Subcutaneous abdominal adipose tissue (tissue), 5 donors: ENCODE results near the gene HRCT1.
A peak's percentile ranks its signal among the peaks of the same experiment; 100 is the strongest.

ENCODE experiments used
- H3K27ac ChIP-seq: one replicate; pipeline ENCODE4 v1.7.0; 2013; ENCODE audit warnings: low read depth, mild to moderate bottlenecking, inconsistent platforms, low read length, moderate library complexity
- H3K27me3 ChIP-seq, 5 donors: one replicate each; pipeline ENCODE4 v1.7.0; 2013; ENCODE audit warnings: low read length in 5 of 5, inconsistent platforms in 1 of 5; ENCODE audit not compliant: control insufficient read depth in 5 of 5, insufficient read depth in 4 of 5
- H3K36me3 ChIP-seq, 5 donors: one replicate each; pipeline ENCODE4 v1.7.0; 2013; ENCODE audit warnings: low read length in 5 of 5; ENCODE audit not compliant: control insufficient read depth in 5 of 5, insufficient read depth in 5 of 5
- H3K4me1 ChIP-seq, 5 donors: one replicate each; pipeline ENCODE4 v1.7.0; 2013; ENCODE audit warnings: low read length in 5 of 5, mild to moderate bottlenecking in 3 of 5, moderate library complexity in 1 of 5; ENCODE audit not compliant: control insufficient read depth in 5 of 5, insufficient read depth in 5 of 5
- H3K4me3 ChIP-seq, 5 donors: one replicate each; pipeline ENCODE4 v1.7.0; 2013; ENCODE audit warnings: low read length in 5 of 5, low read depth in 1 of 5
- H3K9ac ChIP-seq, 5 donors: one replicate each; pipeline ENCODE4 v1.7.0; 2013; ENCODE audit warnings: low read length in 5 of 5, mild to moderate bottlenecking in 4 of 5, moderate library complexity in 3 of 5
- H3K9me3 ChIP-seq, 5 donors: one replicate each; pipeline ENCODE4 v1.7.0; 2013; ENCODE audit warnings: low read length in 5 of 5; ENCODE audit not compliant: control insufficient read depth in 5 of 5
- donor health status: healthy.
- donor health status: healthy.
- donor health status: healthy.
- donor health status: healthy.
- donor health status: healthy.

Gene HRCT1

DNA sequence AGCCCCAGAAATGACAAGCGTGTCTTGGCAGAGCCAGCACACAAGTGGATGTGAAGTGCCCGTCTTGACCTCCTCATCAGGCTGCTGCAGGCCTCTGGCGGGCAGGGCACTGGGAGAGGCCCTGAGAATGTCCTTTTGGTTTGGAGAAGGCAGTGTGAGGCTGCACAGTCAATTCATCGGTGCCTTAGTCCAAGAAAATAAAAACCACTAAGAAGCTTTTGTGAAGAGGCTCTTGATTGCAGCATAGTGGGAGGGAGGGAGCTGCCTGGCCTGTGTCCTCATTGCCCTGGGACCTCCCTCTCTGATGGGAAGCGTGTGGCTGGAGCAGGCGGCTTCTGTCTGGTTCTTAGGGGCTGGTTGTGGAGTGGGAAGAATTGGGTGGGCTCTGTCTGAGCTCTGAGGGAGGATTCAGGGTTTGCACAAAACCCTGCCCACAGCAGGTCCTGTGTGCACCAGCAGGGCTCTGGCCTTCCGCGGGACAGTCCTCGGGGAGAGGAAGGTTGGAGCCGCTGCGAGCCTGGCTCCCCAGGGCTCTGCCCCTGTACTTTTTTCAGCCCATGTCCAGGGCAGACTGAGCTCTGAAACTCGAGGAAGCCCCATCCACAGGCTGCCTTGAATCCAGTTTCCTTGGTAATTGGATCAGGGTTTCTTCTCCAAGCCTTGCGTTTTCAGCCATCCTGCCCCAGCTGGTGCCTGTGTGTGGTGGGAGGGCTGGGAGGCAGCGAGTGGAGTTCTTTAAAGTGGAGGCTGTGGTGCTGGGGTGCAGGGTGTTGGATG, 1.1 kb downstream of the HRCT1 start:
- H3K9me3 ChIP-seq = no peaks in the 10 kb centered on the region
- peak overlapping the region; percentile 99 for H3K27ac ChIP-seq
- peak overlapping the region; percentile 73 to 95 (median 77) for H3K9ac ChIP-seq
- peaks cover 0 to 3% (median 0%) of the 10 kb centered on the region in 5 donors for H3K27me3 ChIP-seq
- H3K4me1 ChIP-seq = peaks cover 41 to 89% (median 83%) of the 10 kb centered on the region in 5 donors
- peak overlapping the region; percentile 59 to 77 (median 70) for H3K4me3 ChIP-seq
- no peaks in the 10 kb centered on the region for H3K36me3 ChIP-seq

DNA sequence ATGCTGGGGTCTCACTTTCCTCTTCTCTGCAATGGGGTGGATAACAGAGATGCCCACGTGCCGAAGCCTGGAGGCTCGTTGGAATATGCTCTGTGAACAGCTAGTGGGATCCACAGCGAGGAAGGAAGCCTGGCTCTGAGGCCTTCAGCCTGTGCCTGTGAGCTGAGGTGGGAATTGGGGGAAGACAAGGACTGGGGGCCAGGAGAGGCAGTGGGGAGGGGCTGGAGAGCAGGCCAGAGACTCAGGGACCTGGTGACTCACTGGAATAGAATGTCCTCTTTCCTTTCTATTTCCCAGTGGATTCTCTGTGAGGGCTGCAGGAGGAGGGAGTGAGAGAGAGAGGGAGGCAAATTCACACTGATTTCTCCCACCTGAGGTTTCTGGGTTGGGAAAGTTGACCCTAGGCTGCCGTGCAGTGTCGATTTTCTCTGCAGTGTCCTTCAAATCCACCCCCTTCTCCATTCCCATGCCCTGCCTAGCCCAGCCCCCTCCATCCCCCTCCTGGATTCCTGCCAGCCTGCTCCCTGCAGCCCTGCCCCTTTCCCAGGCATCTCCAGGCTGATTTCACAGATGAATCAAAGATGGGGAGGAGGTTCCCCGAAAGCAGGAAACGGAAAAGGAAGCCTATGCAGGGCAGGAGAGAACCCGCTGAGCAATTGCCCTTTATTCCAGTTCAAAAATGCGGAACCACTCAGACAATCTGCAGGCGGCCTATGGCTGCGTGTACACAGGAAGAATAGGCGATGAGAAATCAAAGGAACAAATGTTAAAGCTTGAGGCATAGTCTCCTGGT, 1.9 kb downstream of the HRCT1 start:
- Histone ChIP-seq H3K4me1 (peaks cover 41 to 96% (median 86%) of the 10 kb centered on the region in 5 donors), H3K4me3 (peak overlapping the region; percentile 59 to 77 (median 70)), H3K27me3 (peaks cover 0 to 3% (median 0%) of the 10 kb centered on the region in 5 donors), H3K27ac (peak overlapping the region; percentile 99), H3K36me3 (no peaks in the 10 kb centered on the region), H3K9ac (peak overlapping the region; percentile 73 to 95 (median 80)), H3K9me3 (no peaks in the 10 kb centered on the region)

DNA sequence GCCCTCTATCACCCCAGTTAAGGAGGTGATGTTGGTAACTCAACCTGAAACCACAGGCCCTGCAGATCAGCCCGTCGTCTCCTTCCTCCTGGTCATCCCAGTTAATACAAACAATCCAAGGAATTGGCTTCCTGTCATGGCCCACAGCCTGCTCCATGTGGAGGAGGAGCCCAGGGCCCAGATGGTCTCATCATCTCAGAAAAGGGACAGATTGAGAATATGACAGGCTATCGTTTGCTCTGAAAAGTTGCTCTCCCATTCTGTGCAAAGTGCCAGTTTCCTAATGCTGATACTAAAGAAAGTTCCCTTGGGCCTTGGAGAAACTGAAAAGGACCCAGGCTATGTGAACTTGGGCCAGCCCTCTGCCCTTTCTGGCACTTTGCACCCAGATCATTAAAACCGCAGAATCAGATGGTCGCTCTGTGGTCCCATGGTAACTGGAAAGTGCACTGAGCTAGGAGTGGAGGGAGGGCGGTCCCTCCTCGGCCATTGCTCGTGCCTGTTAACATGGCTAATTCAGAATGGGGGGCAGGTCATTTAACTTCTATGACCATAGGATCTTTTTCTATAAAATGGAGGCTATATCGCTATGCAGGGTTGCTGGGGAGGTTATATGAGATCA, 2.6 kb downstream of the HRCT1 start:
- Histone ChIP-seq H3K27ac (peak overlapping the region; percentile 99), H3K27me3 (peaks cover 0 to 3% (median 0%) of the 10 kb centered on the region in 5 donors), H3K4me1 (peaks cover 41 to 93% (median 83%) of the 10 kb centered on the region in 5 donors), H3K4me3 (peak overlapping the region; percentile 17 to 77 (median 70)), H3K9ac (peak overlapping the region; percentile 21 to 95 (median 63)), H3K9me3 (no peaks in the 10 kb centered on the region), H3K36me3 (no peaks in the 10 kb centered on the region)

DNA sequence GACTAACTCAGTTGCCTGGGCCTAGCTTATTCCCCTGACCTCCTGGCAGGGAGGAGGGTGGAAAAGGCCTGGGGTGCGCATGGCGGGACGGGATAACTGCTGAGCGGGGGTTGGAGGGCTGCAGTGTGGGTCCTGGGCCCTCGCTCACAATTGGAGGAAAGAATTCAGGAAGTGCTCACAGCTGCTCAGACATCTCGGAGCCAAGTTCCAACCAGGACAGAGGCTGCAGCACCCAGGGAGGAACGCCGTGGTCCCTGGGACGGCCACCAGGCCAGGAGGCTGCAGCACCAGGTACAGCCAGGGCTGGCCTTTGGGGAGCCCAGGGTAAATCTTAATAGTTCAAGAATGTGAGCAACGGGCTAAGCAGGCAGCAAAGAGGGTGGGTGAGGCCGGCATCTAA, 3.3 kb downstream of the HRCT1 start, which contains the start of gene SPAAR:
SPAAR (plus strand) TSS at position 217 of the 400 bp plus-strand sequence. CDS start 974 bp downstream, outside the sequence.
- Histone ChIP-seq H3K27ac (peak within 1 kb of the TSS; percentile 99), H3K4me3 (peak within 1 kb of the TSS; percentile 33 to 77 (median 70)), H3K4me1 (peaks cover 39 to 89% (median 81%) of the 10 kb centered on the region in 5 donors), H3K36me3 (no peaks in the 10 kb centered on the region), H3K9ac (peak within 1 kb of the TSS; percentile 21 to 95 (median 63)), H3K9me3 (no peaks in the 10 kb centered on the region), H3K27me3 (peaks cover 0 to 3% (median 0%) of the 10 kb centered on the region in 5 donors)

DNA sequence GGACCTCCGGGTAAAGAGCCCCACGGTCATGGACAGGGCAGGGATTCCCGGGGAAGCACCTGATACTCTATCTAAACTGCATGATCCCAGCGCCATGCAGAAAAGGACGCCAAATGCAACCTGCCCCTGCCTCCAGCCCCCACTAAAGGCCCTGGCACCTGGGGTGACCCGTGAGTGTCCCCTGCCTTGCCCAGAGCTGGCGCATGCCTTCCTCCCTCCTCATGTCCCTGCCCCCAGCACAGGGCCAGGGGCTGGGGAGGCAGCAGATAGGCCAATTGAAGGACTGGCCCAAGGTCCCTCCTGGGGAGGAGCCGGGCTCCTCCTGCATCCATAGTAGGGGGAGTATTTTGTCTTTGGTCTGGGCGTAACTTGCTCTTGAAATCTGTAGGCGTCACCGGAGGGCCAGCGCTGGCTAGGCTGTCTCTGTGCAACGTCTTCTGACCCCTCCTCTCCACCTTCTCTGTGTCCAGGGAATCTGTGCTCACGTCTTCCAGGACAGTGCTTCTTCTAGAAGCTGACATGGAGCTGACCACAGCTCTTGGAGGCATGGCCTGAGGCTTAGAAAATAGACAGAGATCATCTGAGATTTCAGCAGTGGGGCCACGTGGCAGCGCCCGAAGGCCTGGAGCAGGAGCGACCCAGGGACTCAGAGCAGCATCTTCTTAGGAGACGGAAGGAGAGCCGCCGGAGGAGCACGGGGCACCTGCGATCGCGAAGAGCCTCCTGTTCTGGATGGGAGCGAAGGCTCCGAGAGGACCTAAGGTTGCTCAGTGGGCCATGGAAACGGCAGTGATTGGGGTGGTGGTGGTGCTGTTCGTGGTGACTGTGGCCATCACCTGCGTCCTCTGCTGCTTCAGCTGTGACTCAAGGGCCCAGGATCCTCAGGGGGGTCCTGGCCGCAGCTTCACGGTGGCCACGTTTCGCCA, 3.9 kb downstream of the HRCT1 start:
- no peaks in the 10 kb centered on the region for H3K36me3 ChIP-seq
- H3K9me3 ChIP-seq = no peaks in the 10 kb centered on the region
- H3K9ac ChIP-seq = peak overlapping the region in 3 of 5 donors; percentile 56 to 78 (median 63)
- peak overlapping the region; percentile 33 to 75 (median 67) for H3K4me3 ChIP-seq
- H3K27me3 ChIP-seq = peaks cover 0 to 3% (median 0%) of the 10 kb centered on the region in 5 donors
- peak overlapping the region; percentile 99 for H3K27ac ChIP-seq
- H3K4me1 ChIP-seq = peaks cover 38 to 89% (median 77%) of the 10 kb centered on the region in 5 donors

DNA sequence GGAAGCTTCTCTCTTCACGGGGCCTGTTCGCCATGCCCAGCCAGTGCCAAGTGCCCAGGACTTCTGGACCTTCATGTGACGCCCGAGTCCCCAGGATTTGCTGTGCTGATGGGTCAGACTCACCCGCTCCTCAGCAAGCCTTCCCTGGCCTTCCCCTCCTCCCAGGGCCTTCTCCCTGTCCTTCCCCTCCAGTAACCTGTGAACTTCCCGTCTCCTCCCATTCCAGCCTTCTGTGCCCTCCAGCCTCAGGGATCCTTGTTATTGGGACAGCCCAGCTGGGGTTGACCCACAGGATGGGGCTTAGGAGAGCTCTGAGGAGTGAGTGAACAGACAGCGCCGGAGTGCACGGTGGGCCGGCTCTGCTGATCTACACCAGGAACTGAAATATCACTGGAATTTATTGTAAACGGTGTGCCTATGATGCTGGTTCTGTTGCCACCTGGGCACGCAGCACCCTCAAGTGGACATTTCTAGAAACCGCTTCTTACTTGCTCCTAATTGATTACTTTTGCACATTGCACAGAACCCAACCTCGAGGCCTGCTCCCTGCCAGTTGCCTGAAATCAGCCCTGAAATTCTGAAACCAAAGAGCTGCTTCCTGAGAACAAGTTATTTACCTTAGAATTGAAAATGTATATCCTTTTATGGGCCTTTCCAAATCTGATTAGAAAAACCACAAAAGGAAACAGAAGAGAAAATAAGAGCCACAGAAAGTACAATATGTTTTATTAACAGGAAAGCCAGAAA, 4.8 kb downstream of the HRCT1 start:
- Histone ChIP-seq H3K4me3 (peak overlapping the region in 4 of 5 donors; percentile 57 to 75 (median 68)), H3K4me1 (peaks cover 32 to 89% (median 68%) of the 10 kb centered on the region in 5 donors)

DNA sequence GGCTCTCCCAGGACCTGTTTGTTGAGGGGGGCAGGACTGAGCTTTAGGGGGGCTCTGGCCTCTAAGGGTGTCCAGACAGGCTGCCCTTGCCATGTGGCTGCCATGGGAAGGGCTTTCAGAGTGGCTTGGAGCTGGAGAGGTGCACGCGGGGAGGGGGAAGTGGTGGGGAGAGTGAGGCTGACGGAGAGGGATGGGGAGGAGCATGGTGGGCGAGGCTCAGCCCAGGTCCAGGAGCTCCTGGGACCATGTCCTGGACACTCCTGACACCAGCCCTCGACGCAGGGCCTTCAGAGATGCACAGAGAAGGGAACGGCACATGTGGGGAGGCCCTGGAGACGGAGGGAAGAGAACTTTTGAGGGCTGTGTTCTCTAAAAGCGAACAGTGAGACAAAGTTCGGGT, 5.7 kb downstream of the HRCT1 start:
- peak overlapping the region; percentile 99 for H3K27ac ChIP-seq
- H3K27me3 ChIP-seq = peaks cover 0 to 3% (median 0%) of the 10 kb centered on the region in 5 donors
- H3K4me1 ChIP-seq = peaks cover 27 to 89% (median 60%) of the 10 kb centered on the region in 5 donors
- H3K36me3 ChIP-seq = no peaks in the 10 kb centered on the region
- H3K9me3 ChIP-seq = no peaks in the 10 kb centered on the region
- peak overlapping the region in 2 of 5 donors; percentile 21 to 53 for H3K9ac ChIP-seq
- H3K4me3 ChIP-seq = peak overlapping the region in 4 of 5 donors; percentile 36 to 64 (median 48)

More for the DNA sequence above, 4.8 kb downstream of the HRCT1 start:
- peaks cover 0 to 3% (median 0%) of the 10 kb centered on the region in 5 donors for H3K27me3 ChIP-seq
- peak overlapping the region in 3 of 5 donors; percentile 56 to 78 (median 62) for H3K9ac ChIP-seq
- H3K9me3 ChIP-seq = no peaks in the 10 kb centered on the region
- H3K27ac ChIP-seq = peak overlapping the region; percentile 99
- H3K36me3 ChIP-seq = no peaks in the 10 kb centered on the region

DNA sequence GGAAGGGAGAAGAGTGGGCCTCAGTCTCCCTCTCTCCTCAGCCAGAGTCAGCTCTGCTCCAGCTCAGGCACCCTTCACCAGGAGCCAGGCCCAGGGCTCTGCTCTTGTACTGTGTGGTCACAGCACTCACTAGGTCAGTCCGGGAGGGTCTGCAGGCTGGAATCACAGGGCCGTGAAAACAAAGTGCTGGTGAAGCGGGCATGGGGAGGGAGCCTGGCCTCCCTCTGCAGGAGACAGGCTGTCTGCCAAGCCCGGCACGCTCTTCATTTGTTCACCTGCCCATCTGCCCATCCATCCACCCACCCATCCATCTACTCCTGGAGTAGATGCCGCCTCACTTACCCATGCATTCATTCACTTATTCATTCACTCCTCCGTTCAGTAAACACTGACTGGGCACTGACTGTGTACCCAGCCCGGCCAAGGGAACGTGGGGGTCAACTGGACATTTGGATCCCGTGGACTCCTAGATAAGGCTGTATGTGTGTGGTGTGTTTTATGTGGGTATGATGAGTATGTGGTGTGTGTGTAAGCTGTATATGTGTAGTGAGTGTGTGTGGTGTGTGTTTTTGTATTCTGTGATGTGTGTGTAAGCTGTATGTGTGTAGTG, 6.9 kb downstream of the HRCT1 start:
- Histone ChIP-seq H3K27me3 (peaks cover 0 to 1% (median 0%) of the 10 kb centered on the region in 5 donors), H3K9me3 (no peaks in the 10 kb centered on the region), H3K36me3 (no peaks in the 10 kb centered on the region), H3K4me1 (peaks cover 20 to 89% (median 53%) of the 10 kb centered on the region in 5 donors), H3K9ac (peak overlapping the region in 3 of 5 donors; percentile 3 to 74 (median 43)), H3K4me3 (peak overlapping the region in 4 of 5 donors; percentile 37 to 64 (median 53)), H3K27ac (peak overlapping the region; percentile 37)
